ENCODE data around the gene ENO2. TPM values are rescaled to one million over a fixed set of nuclear protein-coding genes. Genes with fewer than 3 reads are reported as not detected.

The ENO2 gene
- total RNA-seq, 1 donor from 2014 or later, result 41.8 TPM

DNA sequence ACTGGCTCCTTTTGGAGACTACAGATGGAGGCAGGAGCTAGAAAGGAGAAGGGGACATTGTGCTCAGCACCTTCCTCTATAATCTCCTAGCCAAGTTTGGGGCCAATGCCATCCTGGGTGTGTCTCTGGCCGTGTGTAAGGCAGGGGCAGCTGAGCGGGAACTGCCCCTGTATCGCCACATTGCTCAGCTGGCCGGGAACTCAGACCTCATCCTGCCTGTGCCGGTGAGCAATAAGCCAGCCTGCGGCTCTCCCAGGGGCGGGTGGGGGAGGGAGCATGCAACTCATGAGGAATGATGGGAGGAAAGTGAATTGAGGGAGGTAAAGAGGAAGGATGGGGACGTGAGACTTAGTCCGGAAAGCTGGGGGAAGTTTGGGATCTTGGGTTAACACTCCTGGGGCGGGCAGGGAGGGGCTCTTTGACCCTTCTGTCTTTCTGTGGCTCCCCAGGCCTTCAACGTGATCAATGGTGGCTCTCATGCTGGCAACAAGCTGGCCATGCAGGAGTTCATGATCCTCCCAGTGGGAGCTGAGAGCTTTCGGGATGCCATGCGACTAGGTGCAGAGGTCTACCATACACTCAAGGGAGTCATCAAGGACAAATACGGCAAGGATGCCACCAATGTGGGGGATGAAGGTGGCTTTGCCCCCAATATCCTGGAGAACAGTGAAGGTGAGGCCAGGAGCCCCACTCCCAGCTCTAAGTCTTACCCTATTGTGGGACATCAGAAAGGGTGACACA lies 3.3 kb downstream of the ENO2 start:
- Histone ChIP-seq H3K27me3 (no peaks in the 10 kb centered on the region), H3K9me3 (no peaks in the 10 kb centered on the region), H3K27ac (no peak overlapping the region), H3K36me3 (no peaks in the 10 kb centered on the region), H3K4me3 (no peak overlapping the region), H3K4me1 (peaks cover 6% of the 10 kb centered on the region)
- ATAC-seq (no peak), DNase-seq (no peak)
- intact Hi-C loops (cut with DNase I), result no loop called here
- TF ChIP-seq, protein P1, sequence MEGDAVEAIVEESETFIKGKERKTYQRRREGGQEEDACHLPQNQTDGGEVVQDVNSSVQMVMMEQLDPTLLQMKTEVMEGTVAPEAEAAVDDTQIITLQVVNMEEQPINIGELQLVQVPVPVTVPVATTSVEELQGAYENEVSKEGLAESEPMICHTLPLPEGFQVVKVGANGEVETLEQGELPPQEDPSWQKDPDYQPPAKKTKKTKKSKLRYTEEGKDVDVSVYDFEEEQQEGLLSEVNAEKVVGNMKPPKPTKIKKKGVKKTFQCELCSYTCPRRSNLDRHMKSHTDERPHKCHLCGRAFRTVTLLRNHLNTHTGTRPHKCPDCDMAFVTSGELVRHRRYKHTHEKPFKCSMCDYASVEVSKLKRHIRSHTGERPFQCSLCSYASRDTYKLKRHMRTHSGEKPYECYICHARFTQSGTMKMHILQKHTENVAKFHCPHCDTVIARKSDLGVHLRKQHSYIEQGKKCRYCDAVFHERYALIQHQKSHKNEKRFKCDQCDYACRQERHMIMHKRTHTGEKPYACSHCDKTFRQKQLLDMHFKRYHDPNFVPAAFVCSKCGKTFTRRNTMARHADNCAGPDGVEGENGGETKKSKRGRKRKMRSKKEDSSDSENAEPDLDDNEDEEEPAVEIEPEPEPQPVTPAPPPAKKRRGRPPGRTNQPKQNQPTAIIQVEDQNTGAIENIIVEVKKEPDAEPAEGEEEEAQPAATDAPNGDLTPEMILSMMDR (IDR thresholded peaks at IDR 0.05), result no peak

DNA sequence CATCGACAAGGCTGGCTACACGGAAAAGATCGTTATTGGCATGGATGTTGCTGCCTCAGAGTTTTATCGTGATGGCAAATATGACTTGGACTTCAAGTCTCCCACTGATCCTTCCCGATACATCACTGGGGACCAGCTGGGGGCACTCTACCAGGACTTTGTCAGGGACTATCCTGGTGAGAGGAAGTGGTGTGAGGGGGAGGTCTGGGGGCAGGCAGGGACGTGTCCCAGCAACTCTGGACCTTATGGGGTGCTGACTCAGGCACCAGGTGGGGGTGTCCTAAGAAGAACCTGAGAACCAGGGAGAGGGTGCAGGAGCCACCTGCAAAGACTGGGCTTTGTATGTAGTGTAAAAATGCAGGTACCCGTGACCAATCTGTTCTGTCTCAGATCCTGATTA lies 5.2 kb downstream of the ENO2 start:
- Histone ChIP-seq H3K27me3 (no peaks in the 10 kb centered on the region), H3K4me1 (peaks cover 3% of the 10 kb centered on the region), H3K4me3 (no peak overlapping the region), H3K27ac (no peak overlapping the region), H3K9me3 (no peaks in the 10 kb centered on the region), H3K36me3 (no peaks in the 10 kb centered on the region)
- DNase-seq (peak; percentile 31), ATAC-seq (no peak)
- TF ChIP-seq, protein P1 (IDR thresholded peaks at IDR 0.05), result no peak
- intact Hi-C loops (cut with DNase I), result no loop called here

DNA sequence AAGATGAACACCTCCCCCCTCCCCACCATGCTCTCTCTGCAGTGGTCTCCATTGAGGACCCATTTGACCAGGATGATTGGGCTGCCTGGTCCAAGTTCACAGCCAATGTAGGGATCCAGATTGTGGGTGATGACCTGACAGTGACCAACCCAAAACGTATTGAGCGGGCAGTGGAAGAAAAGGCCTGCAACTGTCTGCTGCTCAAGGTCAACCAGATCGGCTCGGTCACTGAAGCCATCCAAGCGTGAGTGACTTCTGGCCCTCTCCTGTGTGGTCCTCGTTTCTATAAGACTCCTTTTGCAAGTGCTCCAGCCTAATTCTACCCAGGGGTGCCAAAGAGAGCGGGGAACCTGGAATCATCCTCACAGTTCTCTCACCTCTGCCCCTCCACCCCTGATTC lies 7.2 kb downstream of the ENO2 start:
- ATAC-seq, result no peak
- H3K36me3 ChIP-seq, result no peaks in the 10 kb centered on the region
- DNase-seq, result no peak

DNA sequence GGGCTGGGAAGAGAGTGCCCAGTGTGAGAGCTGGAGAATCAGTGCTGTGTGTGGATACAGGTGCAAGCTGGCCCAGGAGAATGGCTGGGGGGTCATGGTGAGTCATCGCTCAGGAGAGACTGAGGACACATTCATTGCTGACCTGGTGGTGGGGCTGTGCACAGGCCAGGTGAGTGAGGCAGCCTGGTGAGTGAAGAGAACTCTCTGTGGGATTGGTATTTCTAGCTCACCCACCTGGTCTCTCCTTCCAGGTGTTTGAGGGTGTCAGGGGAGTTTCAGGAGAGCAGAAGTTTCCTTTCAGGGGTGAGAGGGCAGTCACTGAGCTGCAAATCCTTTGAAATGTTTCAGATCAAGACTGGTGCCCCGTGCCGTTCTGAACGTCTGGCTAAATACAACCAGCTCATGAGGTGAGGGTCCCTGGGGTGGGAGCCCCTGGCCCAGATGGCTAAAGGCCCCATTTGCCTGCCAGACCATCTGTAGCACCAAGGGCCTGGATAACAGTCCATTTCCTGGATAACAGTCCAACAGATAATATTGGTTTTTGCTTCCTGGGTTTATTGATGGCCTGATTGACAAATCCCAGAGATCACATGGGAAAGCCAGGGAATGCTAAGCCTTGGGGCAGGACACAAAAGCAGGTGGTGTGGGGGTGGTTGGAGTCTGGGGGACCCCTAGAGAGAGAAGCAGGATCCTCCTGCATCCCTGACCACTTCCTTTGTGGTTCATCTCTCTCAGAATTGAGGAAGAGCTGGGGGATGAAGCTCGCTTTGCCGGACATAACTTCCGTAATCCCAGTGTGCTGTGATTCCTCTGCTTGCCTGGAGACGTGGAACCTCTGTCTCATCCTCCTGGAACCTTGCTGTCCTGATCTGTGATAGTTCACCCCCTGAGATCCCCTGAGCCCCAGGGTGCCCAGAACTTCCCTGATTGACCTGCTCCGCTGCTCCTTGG lies 7.9 kb downstream of the ENO2 start:
- H3K4me3 ChIP-seq, result peak overlapping the region; percentile 10
- no peaks in the 10 kb centered on the region for H3K9me3 ChIP-seq
- DNase-seq (no peak), ATAC-seq (no peak)
- TF ChIP-seq, protein P1 (IDR thresholded peaks at IDR 0.05), result no peak
- H3K4me1 ChIP-seq, result peaks cover 27% of the 10 kb centered on the region
- intact Hi-C loops (cut with DNase I), result no loop called here
- peak overlapping the region; percentile 17 for H3K27ac ChIP-seq
- no peaks in the 10 kb centered on the region for H3K36me3 ChIP-seq
- no peaks in the 10 kb centered on the region for H3K27me3 ChIP-seq

More for the DNA sequence above, 7.2 kb downstream of the ENO2 start:
- Histone ChIP-seq H3K9me3 (no peaks in the 10 kb centered on the region), H3K27ac (no peak overlapping the region), H3K4me3 (no peak overlapping the region), H3K27me3 (no peaks in the 10 kb centered on the region), H3K4me1 (peaks cover 20% of the 10 kb centered on the region)
- intact Hi-C loops (cut with DNase I), result no loop called here
- TF ChIP-seq, protein P1 (IDR thresholded peaks at IDR 0.05), result no peak

DNA sequence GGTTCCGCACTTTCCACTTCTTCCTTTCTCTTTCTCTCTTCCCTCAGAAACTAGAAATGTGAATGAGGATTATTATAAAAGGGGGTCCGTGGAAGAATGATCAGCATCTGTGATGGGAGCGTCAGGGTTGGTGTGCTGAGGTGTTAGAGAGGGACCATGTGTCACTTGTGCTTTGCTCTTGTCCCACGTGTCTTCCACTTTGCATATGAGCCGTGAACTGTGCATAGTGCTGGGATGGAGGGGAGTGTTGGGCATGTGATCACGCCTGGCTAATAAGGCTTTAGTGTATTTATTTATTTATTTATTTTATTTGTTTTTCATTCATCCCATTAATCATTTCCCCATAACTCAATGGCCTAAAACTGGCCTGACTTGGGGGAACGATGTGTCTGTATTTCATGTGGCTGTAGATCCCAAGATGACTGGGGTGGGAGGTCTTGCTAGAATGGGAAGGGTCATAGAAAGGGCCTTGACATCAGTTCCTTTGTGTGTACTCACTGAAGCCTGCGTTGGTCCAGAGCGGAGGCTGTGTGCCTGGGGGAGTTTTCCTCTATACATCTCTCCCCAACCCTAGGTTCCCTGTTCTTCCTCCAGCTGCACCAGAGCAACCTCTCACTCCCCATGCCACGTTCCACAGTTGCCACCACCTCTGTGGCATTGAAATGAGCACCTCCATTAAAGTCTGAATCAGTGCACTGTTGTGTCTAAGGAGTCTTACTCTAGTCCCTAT lies 8.8 kb downstream of the ENO2 start:
- TF ChIP-seq, protein P1 (IDR thresholded peaks at IDR 0.05), result no peak
- DNase-seq (no peak), ATAC-seq (no peak)
- Histone ChIP-seq H3K36me3 (no peaks in the 10 kb centered on the region), H3K27me3 (no peaks in the 10 kb centered on the region), H3K27ac (peak overlapping the region; percentile 17), H3K4me3 (peak overlapping the region; percentile 10), H3K4me1 (peaks cover 28% of the 10 kb centered on the region), H3K9me3 (no peaks in the 10 kb centered on the region)
- intact Hi-C loops (cut with DNase I), result no loop called here
